ENCODE measurements around the gene CCDC157. TPM values are rescaled to one million over a fixed set of nuclear protein-coding genes. Genes with fewer than 3 reads are reported as not detected.
A peak's percentile ranks its signal among the peaks of the same experiment; 100 is the strongest.

Gene CCDC157
- 10 to 100 TPM in 1 of 2 donors, 1 to 10 TPM in 1; 3.1 to 10.5 TPM for total RNA-seq

DNA sequence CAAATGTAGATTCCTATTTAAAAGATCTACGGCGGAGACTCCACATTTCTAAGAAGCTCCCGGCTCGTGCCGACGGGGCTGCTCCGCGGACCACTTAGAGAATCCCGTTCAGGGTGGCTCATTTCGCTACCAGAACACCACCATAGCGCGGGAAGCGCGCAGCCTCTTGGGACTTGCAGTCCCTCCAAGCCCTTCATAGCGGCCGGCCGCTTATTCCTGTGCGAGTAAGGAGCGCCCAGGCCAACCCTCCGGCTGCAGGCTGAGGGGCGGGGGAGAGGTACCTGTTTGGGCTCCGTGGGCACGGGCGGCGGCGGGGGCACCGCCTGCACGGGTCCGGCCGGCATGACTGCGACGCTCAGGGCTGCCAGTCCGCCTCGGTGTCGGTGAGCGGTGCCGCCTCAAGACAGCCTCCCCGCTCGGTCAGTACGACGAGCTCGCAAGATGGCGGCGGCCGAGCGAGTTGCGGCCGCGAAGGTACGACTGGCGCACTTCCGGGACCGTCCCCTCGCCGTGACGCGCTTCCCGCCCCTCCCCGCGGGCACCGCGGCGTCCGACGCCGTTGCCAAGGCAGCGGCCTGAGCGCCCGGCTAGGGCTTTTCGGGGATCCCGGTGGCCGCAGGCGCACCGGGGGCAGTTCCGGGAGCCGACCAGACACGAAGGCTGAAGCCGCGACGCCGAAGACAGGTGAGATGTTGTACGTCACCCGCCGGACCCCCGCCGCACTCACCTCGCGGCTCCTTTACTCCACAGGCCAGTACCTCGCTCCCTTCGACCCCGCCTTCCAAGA is at the start of gene CCDC157, which contains the start of gene SF3A1:
CCDC157 (plus strand) TSS at position 559 of the 787 bp plus-strand sequence. CDS start 8,994 bp downstream, outside the sequence.
SF3A1 (minus strand) TSS at position 446 of the 787 bp plus-strand sequence; CDS start at position 344, 102 bp downstream.
- TF ChIP-seq POLR2A (IDR thresholded peaks at IDR 0.05): peak; percentile 91 to 94 (median 92)
- peak in 1 of 7 experiments; percentile 4 for TF ChIP-seq CTCF (IDR thresholded peaks at IDR 0.05)

DNA sequence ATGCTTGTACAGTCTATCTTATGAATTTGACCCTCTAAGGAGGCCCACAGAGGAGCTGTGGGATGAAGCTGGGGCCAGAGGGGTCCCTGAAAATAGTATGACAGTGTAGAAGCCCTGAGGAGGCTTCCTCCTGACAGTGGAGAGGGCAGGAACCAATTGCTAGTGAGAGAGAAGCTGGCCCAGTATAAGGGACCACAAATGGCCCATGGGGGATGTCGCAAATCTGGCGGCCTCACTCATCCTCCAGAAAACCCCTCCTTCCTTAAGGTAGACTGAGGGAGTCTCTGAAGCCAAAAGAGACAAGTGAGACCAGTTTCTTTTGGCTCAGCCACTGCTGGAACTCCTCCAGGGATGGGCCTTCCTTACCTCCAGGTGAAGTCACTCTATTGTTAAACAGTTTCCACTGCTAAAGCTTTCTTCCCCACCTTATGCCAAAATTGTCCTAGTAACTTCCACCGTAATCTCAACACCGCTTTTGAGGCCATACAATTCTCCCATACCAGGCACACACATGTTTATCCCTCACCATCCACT is 49.7 kb upstream of the CCDC157 start:
- Histone ChIP-seq H3K4me3 (no peak overlapping the region), H3K36me3 (replicated peaks in 1 of 2; ENCODE audit: insufficient read depth in 1 of 2, low read depth in 2 of 2) (no peaks in the 10 kb centered on the region), H3K27ac (peak overlapping the region in 1 of 4 donors; percentile 21), H3K27me3 (no peaks in the 10 kb centered on the region), H3K4me1 (peaks cover 93% of the 10 kb centered on the region), H3K9me3 (no peaks in the 10 kb centered on the region)
- ATAC-seq (no peak), DNase-seq (no peak)
- TF ChIP-seq POLR2A (IDR thresholded peaks at IDR 0.05) (no peak), CTCF (IDR thresholded peaks at IDR 0.05) (no peak)
- intact Hi-C loops (cut with DNase I): no loop called here
- 75 to 92% methylated on average over 4 of the region's 4 CpGs for WGBS, 2 donors

More for the DNA sequence above, at the start of gene CCDC157, which contains the start of gene SF3A1:
- Histone ChIP-seq H3K36me3 (replicated peaks in 1 of 2; ENCODE audit: insufficient read depth in 1 of 2, low read depth in 2 of 2) (peaks cover 0 to 10% of the 10 kb centered on the region in 2 donors), H3K27me3 (no peaks in the 10 kb centered on the region), H3K27ac (peak within 1 kb of the TSS; percentile 97 to 99 (median 98)), H3K4me3 (peak within 1 kb of the TSS; percentile 75 to 77), H3K4me1 (peaks cover 42% of the 10 kb centered on the region), H3K9me3 (no peaks in the 10 kb centered on the region)
- DNase-seq (peak; percentile 86 to 90 (median 89)), ATAC-seq (peak; percentile 98)
- intact Hi-C loops (cut with DNase I): no loop called here
- WGBS, 2 donors: 0% methylated on average over 29 to 68 of the region's 91 CpGs

DNA sequence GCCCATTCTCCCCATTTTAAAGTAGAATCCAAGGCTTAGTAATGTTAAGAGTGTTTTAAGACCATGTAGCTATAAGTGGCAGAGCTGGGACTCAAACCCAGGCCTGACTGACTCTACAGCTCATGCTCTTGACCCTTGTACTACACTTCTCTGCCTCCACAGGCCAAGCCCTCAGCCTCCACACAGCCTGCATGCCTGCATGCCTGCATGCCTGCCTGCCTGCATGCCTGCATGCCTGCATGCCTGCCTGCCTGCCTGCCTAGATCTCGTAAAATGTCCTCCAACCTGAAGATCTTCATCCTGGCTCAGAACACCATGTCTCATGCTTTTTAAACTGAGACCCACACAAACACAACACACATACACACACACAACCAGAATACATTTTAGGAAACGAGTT is 48.7 kb upstream of the CCDC157 start:
- Histone ChIP-seq H3K36me3 (replicated peaks in 1 of 2; ENCODE audit: insufficient read depth in 1 of 2, low read depth in 2 of 2) (no peaks in the 10 kb centered on the region), H3K27me3 (no peaks in the 10 kb centered on the region), H3K9me3 (no peaks in the 10 kb centered on the region), H3K4me3 (no peak overlapping the region), H3K27ac (peak overlapping the region in 2 of 4 donors; percentile 83 to 91), H3K4me1 (peaks cover 93% of the 10 kb centered on the region)
- WGBS, 2 donors: 74 to 78% methylated on average over 2 of the region's 2 CpGs
- TF ChIP-seq CTCF (IDR thresholded peaks at IDR 0.05): no peak
- no peak for TF ChIP-seq POLR2A (IDR thresholded peaks at IDR 0.05)
- intact Hi-C loops (cut with DNase I): no loop called here
- no peak for DNase-seq
- ATAC-seq: no peak

- Histone ChIP-seq H3K36me3 (replicated peaks in 1 of 2; ENCODE audit: insufficient read depth in 1 of 2, low read depth in 2 of 2) (no peaks in the 10 kb centered on the region), H3K27me3 (no peaks in the 10 kb centered on the region), H3K9me3 (no peaks in the 10 kb centered on the region), H3K4me3 (no peak overlapping the region), H3K4me1 (peaks cover 88% of the 10 kb centered on the region), H3K27ac (peak overlapping the region in 3 of 4 donors; percentile 83 to 91 (median 85))
- intact Hi-C loops (cut with DNase I): no loop called here
- TF ChIP-seq CTCF (IDR thresholded peaks at IDR 0.05): no peak
- no peak for TF ChIP-seq POLR2A (IDR thresholded peaks at IDR 0.05)
- ATAC-seq (no peak), DNase-seq (peak in 1 of 4 donors; percentile 34)
- 54 to 69% methylated on average over 5 of the region's 5 CpGs for WGBS, 2 donors
Measured at GRCh38 chr22:30308518-30309230, 48.1 kb upstream of the CCDC157 start.
